DMS153 treated with DMSO at 0.1 percent for 48 hours (cell line): ENCODE data around the gene NADSYN1.
"Not testable (repeated sequence)": the region's sequence is repeated elsewhere in the genome, so short reads cannot be mapped to it uniquely, and the experiment has no call there.

Experiments used
- DNase-seq: peaks from one replicate; lab custom pipeline; 2025; ENCODE audit not compliant: unreplicated experiment; lab: John Stamatoyannopoulos, UW

Gene NADSYN1

GRCh38 chr11:71525188-71525937 is 72.4 kb downstream of the NADSYN1 start:
- no peak for DNase-seq

DNA sequence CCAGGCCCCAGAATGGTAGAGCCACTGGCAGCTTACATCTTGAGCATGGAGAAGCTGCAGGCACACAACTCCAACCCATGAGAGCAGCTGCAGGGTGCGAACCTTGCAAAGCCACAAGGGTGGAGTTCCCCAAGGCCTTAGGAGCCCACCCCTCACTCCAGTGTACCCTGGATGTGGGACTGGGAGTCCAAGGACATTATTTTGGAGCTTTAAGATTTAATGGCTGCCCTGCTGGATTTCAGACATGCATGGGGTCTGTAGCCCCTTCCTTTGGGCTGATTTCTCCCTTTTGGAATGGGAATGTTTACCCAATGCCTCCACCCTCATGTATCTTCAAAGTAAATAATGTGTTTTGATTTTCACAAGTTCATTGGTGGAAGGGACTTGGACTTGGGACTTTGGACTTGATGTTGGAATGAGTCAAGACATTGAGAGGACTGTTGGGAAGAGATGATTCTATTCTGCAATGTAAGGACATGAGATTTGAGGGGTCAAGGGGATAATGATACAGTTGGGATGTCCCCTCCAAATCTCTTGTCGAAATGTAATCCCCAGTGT is 73.0 kb downstream of the NADSYN1 start:
- no peak for DNase-seq

DNA sequence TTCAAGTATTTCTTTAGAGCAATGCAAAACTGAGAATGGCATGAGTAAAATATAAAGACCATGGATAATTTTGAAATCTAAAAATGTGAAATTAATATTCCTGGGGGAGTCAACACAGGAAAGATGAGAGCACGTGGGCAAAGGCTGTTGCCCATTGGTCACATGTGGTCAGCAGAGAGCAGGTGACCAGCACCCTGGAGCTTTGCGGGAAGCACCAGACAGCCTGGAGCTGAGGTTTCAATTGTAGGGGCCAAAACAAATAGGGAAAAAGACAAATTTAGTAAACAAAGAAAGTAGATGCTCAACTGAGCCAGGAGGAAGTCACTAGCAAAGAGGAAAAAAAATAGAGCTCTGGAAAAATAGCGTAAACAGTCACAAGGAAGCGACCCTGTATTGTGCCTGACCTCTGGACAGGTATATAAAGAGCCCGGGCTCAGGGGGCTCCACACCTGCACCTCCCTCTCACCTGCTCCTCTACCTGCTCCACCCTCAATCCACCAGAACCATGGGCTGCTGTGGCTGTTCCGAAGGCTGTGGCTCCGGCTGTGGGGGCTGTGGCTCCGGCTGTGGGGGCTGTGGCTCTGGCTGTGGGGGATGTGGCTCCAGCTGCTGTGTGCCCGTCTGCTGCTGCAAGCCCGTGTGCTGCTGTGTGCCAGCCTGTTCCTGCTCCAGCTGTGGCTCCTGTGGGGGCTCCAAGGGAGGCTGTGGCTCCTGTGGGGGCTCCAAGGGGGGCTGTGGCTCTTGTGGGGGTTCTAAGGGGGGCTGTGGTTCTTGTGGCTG is 74.0 kb downstream of the NADSYN1 start, which contains the start of gene KRTAP5-7:
Gene KRTAP5-7 (plus strand): TSS at position 472 of the 780 bp plus-strand sequence. CDS start 34 bp downstream, at position 506.
- not testable (repeated sequence) for DNase-seq

- no peak for DNase-seq
Measured at GRCh38 chr11:71527576-71528210, 74.7 kb downstream of the NADSYN1 start.

DNA sequence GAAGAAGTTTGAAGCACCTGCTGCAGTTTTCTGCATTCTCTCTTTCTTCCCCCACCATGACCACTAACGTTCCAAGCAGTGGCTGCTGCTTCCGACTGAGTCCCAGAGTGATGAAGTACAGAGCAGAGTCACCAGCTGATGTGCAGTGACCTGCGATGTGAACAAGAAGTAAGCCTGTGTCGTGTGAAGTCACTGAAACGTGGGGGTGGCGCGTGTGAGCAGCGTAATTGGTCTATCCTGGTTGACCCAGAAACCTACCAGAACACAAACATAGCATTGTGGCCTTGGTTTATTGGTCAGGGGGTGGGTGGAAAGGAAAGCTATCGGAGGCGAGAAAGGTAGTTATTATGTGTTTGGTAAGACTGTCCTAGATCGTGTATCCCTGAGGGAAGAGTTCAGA is 77.6 kb downstream of the NADSYN1 start:
- DNase-seq: no peak

- no peak for DNase-seq
Measured at GRCh38 chr11:71532036-71532610, 79.1 kb downstream of the NADSYN1 start.

- not testable (repeated sequence) for DNase-seq
Measured at GRCh38 chr11:71534711-71535608, 82.0 kb downstream of the NADSYN1 start.

DNA sequence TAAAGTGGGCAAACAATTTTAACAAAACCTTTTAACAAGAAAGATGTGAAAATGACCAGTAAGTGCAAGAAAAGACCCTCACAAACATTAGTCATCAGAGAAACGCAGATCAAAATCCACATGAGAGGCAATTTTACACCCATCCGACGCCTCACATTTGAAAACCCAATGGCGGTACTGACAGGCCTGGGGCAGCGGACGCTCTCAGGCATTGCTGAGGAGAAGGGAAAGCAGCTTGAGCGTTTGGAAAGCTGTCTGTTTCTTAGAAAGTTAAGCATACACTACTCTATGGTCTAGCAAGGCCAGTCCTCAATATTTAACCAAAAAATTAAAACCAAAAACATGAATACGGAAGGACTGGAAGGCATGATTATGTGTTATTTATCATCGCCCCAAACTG is 82.8 kb downstream of the NADSYN1 start:
- no peak for DNase-seq

- DNase-seq: no peak
Measured at GRCh38 chr11:71537537-71537936, 84.5 kb downstream of the NADSYN1 start.

DNA sequence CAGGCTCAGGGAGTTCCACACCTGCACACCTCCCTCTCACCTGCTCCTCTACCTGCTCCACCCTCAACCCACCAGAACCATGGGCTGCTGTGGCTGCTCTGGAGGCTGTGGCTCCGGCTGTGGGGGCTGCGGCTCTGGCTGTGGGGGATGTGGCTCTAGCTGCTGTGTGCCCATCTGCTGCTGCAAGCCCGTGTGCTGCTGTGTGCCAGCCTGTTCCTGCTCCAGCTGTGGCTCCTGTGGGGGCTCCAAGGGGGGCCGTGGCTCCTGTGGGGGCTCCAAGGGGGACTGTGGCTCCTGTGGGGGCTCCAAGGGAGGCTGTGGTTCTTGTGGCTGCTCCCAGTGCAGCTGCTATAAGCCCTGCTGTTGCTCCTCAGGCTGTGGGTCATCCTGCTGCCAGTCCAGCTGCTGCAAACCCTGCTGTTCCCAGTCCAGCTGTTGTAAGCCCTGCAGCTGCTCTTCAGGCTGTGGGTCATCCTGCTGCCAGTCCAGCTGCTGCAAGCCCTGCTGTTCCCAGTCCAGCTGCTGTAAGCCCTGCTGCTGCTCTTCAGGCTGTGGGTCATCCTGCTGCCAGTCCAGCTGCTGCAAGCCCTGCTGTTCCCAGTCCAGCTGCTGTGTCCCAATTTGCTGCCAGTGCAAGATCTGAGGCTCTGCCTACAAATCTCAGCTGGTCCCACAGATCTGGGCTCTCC is 85.1 kb downstream of the NADSYN1 start, which contains the start of gene KRTAP5-8:
Gene KRTAP5-8 (plus strand): TSS at position 49 of the 689 bp plus-strand sequence. CDS start 31 bp downstream, at position 80.
- not testable (repeated sequence) for DNase-seq

DNA sequence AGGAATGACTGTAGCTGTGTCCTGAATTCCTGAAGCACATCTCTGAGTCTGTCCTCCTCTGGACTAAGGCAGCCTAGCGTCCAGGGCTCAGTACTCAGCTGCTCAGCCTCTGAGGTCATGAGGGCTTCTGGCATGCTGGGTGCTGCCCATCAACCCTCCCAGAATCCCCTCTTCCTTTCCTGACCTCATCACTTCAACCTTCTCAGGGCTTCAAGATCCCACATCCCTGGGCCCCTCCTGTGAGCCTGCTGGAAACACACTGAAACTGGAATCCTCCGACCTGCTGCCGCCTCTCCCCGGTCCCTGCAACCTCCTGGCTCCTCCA is 85.6 kb downstream of the NADSYN1 start:
- no peak for DNase-seq

GRCh38 chr11:71539017-71539416 is 86.0 kb downstream of the NADSYN1 start:
- DNase-seq: no peak

DNA sequence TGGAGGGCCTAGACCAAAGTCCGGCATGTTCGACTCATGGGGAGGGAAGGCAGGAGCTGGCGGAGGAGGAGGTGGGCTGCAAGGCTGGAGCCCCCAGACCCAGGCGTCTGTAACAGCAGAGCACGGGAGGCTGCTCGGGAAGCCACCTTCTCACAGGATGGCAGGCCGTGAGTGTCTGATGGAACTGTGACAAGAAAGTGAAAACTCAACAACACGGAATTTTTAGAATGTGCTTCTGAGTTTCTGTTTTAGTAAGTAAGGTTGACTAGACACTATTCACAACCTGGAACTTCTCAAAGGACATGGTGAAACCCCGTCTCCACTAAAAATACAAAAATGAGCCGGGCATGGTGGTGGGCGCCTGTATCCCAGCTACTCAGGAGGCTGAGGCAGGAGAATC is 87.0 kb downstream of the NADSYN1 start:
- not testable (repeated sequence) for DNase-seq

GRCh38 chr11:71540521-71541304 is 87.7 kb downstream of the NADSYN1 start:
- DNase-seq: not testable (repeated sequence)

GRCh38 chr11:71542382-71542781 is 89.4 kb downstream of the NADSYN1 start:
- DNase-seq: no peak

- no peak for DNase-seq
Measured at GRCh38 chr11:71542879-71543777, 90.1 kb downstream of the NADSYN1 start.

- no peak for DNase-seq
Measured at GRCh38 chr11:71543866-71544265, 90.9 kb downstream of the NADSYN1 start.
